ENCODE results near the gene TENM4. TPM values are rescaled to one million over a fixed set of nuclear protein-coding genes. Genes with fewer than 3 reads are reported as not detected.
A peak's percentile ranks its signal among the peaks of the same experiment; 100 is the strongest.

TENM4 gene
- total RNA-seq, 1 donor from 2014 or later: 5.1 TPM

DNA sequence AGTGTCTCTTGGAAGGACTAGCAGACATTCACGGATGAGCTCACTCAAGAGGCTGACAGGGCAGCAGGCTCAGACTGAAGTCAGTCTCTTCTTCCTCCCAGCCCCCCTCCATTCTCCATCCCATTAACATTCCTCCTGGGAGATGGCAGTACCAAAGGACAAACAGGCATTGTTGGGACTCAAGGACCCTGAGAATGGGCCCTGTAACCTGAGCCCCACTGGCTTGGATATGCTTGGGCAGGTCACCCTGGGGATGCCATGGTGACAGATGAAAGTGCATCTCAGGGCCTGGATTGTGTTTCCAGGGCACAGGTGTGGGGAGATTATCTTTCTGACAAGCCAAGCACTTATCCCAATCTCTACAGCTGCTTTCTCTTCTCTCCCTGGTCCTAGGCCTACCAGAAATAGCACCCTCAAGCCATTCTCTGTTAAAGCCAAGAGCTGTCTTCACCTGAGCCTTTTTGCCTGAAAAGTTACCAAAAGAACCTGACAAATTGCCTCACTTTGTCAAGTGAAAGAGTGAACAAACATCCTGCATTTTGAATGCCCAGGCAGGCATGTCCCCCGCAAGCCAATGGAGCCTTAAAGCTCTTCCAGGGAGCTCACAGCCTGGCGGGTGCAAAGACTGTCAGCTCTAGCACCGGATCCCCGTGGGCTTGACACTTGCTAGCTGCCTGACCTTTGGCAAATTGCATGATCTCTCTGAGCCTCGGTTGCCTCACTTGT lies 500.2 kb downstream of the TENM4 start:
- Mint-ChIP-seq H3K27me3 (ENCODE audit: insufficient read depth, low read depth) (peaks cover 3% of the 10 kb centered on the region), H3K4me1 (peaks cover 70% of the 10 kb centered on the region), H3K36me3 (peaks cover 9% of the 10 kb centered on the region), H3K27ac (peak overlapping the region; percentile 90), H3K9me3 (peaks cover 2% of the 10 kb centered on the region), H3K4me3 (no peak overlapping the region)
- peaks cover 6% of the 10 kb centered on the region for H3K79me2 ChIP-seq (ENCODE audit: low read depth)
- H3K27ac ChIP-seq: no peak overlapping the region
- H2AFZ ChIP-seq (replicated peaks): no peak overlapping the region
- DNase-seq (ENCODE audit: low spot score): peak; percentile 89
- H3K9me3 ChIP-seq (ENCODE audit: low read depth): no peaks in the 10 kb centered on the region
- H3K36me3 ChIP-seq: no peaks in the 10 kb centered on the region
- H3K9ac ChIP-seq: no peak overlapping the region
- peaks cover 45% of the 10 kb centered on the region for H3K4me1 ChIP-seq
- H3K27me3 ChIP-seq: peaks cover 66% of the 10 kb centered on the region
- peaks cover 20% of the 10 kb centered on the region for H3F3A ChIP-seq (ENCODE audit: low read depth)
- H3K4me3 ChIP-seq: no peak overlapping the region
- peak overlapping the region; percentile 62 for H3K4me2 ChIP-seq
- peaks cover 21% of the 10 kb centered on the region for H4K20me1 ChIP-seq (ENCODE audit: low read depth)
- TF ChIP-seq EZH2phosphoT487 (IDR thresholded peaks at IDR 0.05) (no peak), EZH2 (IDR thresholded peaks at IDR 0.05) (no peak)
- TF ChIP-seq, protein P1, sequence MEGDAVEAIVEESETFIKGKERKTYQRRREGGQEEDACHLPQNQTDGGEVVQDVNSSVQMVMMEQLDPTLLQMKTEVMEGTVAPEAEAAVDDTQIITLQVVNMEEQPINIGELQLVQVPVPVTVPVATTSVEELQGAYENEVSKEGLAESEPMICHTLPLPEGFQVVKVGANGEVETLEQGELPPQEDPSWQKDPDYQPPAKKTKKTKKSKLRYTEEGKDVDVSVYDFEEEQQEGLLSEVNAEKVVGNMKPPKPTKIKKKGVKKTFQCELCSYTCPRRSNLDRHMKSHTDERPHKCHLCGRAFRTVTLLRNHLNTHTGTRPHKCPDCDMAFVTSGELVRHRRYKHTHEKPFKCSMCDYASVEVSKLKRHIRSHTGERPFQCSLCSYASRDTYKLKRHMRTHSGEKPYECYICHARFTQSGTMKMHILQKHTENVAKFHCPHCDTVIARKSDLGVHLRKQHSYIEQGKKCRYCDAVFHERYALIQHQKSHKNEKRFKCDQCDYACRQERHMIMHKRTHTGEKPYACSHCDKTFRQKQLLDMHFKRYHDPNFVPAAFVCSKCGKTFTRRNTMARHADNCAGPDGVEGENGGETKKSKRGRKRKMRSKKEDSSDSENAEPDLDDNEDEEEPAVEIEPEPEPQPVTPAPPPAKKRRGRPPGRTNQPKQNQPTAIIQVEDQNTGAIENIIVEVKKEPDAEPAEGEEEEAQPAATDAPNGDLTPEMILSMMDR (IDR thresholded peaks at IDR 0.05): no peak

DNA sequence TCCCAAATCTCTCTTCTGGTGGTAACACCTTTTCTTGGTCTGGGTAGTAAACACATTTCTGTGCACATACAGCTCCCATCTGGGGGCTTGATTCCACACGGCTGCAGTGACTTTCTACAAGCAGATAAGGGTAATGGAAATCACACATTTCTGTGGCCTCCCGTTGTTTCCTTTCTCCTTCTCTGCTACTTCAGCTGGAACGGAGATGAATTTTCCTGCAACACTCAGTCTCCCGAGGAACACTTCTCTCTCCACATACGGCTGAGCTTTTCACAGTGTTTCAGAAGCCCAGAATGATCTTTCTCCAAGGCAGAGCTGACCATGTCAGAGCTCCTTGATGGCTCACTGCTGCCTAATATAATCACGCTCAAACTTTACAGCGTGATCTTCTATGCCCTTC lies 501.9 kb downstream of the TENM4 start:
- Histone ChIP-seq H3K79me2 (ENCODE audit: low read depth) (peaks cover 6% of the 10 kb centered on the region), H3K4me3 (no peak overlapping the region), H3K4me2 (no peak overlapping the region), H3K36me3 (no peaks in the 10 kb centered on the region), H4K20me1 (ENCODE audit: low read depth) (peaks cover 21% of the 10 kb centered on the region), H3K27me3 (peaks cover 61% of the 10 kb centered on the region), H3K9me3 (ENCODE audit: low read depth) (no peaks in the 10 kb centered on the region), H3K9ac (no peak overlapping the region), H3K4me1 (peaks cover 45% of the 10 kb centered on the region), H2AFZ (replicated peaks) (no peak overlapping the region), H3F3A (ENCODE audit: low read depth) (peaks cover 20% of the 10 kb centered on the region), H3K27ac (no peak overlapping the region)
- no peaks in the 10 kb centered on the region for H3K9me3 Mint-ChIP-seq
- no peak overlapping the region for H3K4me3 Mint-ChIP-seq
- peaks cover 5% of the 10 kb centered on the region for H3K27me3 Mint-ChIP-seq (ENCODE audit: insufficient read depth, low read depth)
- peak overlapping the region; percentile 67 for H3K27ac Mint-ChIP-seq
- peaks cover 14% of the 10 kb centered on the region for H3K36me3 Mint-ChIP-seq
- peaks cover 59% of the 10 kb centered on the region for H3K4me1 Mint-ChIP-seq
- DNase-seq (ENCODE audit: low spot score): no peak
- TF ChIP-seq EZH2 (IDR thresholded peaks at IDR 0.05): no peak
- no peak for TF ChIP-seq EZH2phosphoT487 (IDR thresholded peaks at IDR 0.05)
- TF ChIP-seq, protein P1 (IDR thresholded peaks at IDR 0.05): no peak

DNA sequence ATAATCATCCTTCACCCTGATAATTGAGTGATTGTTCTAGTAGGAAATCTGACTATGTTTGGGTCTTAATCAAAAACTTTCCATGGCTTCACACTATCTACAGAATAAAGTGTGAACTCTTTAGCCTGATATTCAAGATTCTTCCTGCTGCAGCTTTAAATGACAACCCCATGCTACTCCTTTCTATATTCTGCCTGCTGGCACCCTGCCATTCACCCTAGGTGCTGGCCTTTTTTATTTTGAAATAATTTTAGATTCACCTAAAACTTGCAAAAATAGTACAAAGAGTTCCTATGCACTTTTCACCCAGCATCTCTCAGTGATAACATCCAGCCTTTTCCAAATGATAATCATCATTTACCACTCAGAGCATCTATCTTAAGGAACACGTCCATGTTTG lies 502.8 kb downstream of the TENM4 start:
- Histone ChIP-seq H3K9me3 (ENCODE audit: low read depth) (no peaks in the 10 kb centered on the region), H3F3A (ENCODE audit: low read depth) (peaks cover 20% of the 10 kb centered on the region), H3K4me2 (no peak overlapping the region), H4K20me1 (ENCODE audit: low read depth) (peaks cover 21% of the 10 kb centered on the region), H3K4me1 (peaks cover 37% of the 10 kb centered on the region), H3K9ac (no peak overlapping the region), H3K27me3 (peaks cover 61% of the 10 kb centered on the region), H3K36me3 (no peaks in the 10 kb centered on the region), H3K27ac (no peak overlapping the region), H2AFZ (replicated peaks) (no peak overlapping the region), H3K4me3 (no peak overlapping the region), H3K79me2 (ENCODE audit: low read depth) (peaks cover 6% of the 10 kb centered on the region)
- peaks cover 5% of the 10 kb centered on the region for H3K27me3 Mint-ChIP-seq (ENCODE audit: insufficient read depth, low read depth)
- no peak for DNase-seq (ENCODE audit: low spot score)
- no peak for TF ChIP-seq EZH2phosphoT487 (IDR thresholded peaks at IDR 0.05)
- TF ChIP-seq, protein P1 (IDR thresholded peaks at IDR 0.05): no peak
- no peak for TF ChIP-seq EZH2 (IDR thresholded peaks at IDR 0.05)
- H3K9me3 Mint-ChIP-seq: peaks cover 4% of the 10 kb centered on the region
- H3K27ac Mint-ChIP-seq: peak overlapping the region; percentile 52
- peaks cover 21% of the 10 kb centered on the region for H3K36me3 Mint-ChIP-seq
- peaks cover 53% of the 10 kb centered on the region for H3K4me1 Mint-ChIP-seq
- H3K4me3 Mint-ChIP-seq: no peak overlapping the region

Measured in neural progenitor cell (in vitro differentiated cells).